ENCODE measurements around the gene PC. TPM values are rescaled to one million over a fixed set of nuclear protein-coding genes. Genes with fewer than 3 reads are reported as not detected.
A peak's percentile ranks its signal among the peaks of the same experiment; 100 is the strongest.

Gene PC
- total and polyA plus RNA-seq, 11 donors, result 2.6 to 22.4 (median 13.1) TPM

GRCh38 chr11:66877588-66878385 lies 80.4 kb downstream of the PC start:
- H3K9me3 ChIP-seq, result no peaks in the 10 kb centered on the region
- no peak for TF ChIP-seq CTCF (IDR thresholded peaks at IDR 0.05)
- no peak for TF ChIP-seq POLR2A (IDR thresholded peaks at IDR 0.05)
- H3K27me3 ChIP-seq, result no peaks in the 10 kb centered on the region
- H3K4me1 ChIP-seq, result peaks cover 0 to 17% (median 0%) of the 10 kb centered on the region in 12 donors
- ATAC-seq, result no peak
- no peaks in the 10 kb centered on the region for H3K36me3 ChIP-seq
- no peak for DNase-seq
- 72 to 86% (median 80%) methylated on average over 9 of the region's 9 CpGs for WGBS, 4 donors
- no peak overlapping the region for H3K4me3 ChIP-seq
- no peak overlapping the region for H3K27ac ChIP-seq
- intact Hi-C loops (cut with DNase I), result no loop called here

GRCh38 chr11:66875378-66875777 lies 82.8 kb downstream of the PC start:
- H3K4me3 ChIP-seq, result no peak overlapping the region
- TF ChIP-seq POLR2A (IDR thresholded peaks at IDR 0.05), result no peak
- TF ChIP-seq CTCF (IDR thresholded peaks at IDR 0.05), result no peak
- peaks cover 0 to 10% (median 0%) of the 10 kb centered on the region in 9 donors for H3K36me3 ChIP-seq
- peak in 1 of 5 donors; percentile 15 for DNase-seq
- no peaks in the 10 kb centered on the region for H3K9me3 ChIP-seq
- intact Hi-C loops (cut with DNase I), result no loop called here
- peaks cover 0 to 11% (median 0%) of the 10 kb centered on the region in 12 donors for H3K4me1 ChIP-seq
- no peak for ATAC-seq
- H3K27me3 ChIP-seq, result no peaks in the 10 kb centered on the region
- H3K27ac ChIP-seq, result no peak overlapping the region
- 87 to 90% (median 89%) methylated on average over 13 of the region's 13 CpGs for WGBS, 4 donors

GRCh38 chr11:66874232-66874631 lies 84.0 kb downstream of the PC start:
- 92 to 95% (median 92%) methylated on average over 6 of the region's 6 CpGs for WGBS, 4 donors
- Histone ChIP-seq H3K27me3 (no peaks in the 10 kb centered on the region), H3K27ac (no peak overlapping the region), H3K4me1 (peaks cover 0 to 6% (median 0%) of the 10 kb centered on the region in 12 donors), H3K9me3 (no peaks in the 10 kb centered on the region), H3K4me3 (no peak overlapping the region), H3K36me3 (peaks cover 0 to 21% (median 0%) of the 10 kb centered on the region in 9 donors)
- TF ChIP-seq POLR2A (IDR thresholded peaks at IDR 0.05) (no peak), CTCF (IDR thresholded peaks at IDR 0.05) (no peak)
- intact Hi-C loops (cut with DNase I), result no loop called here
- ATAC-seq (no peak), DNase-seq (peak in 1 of 5 donors; percentile 8)

GRCh38 chr11:66871521-66871901 lies 86.7 kb downstream of the PC start:
- ATAC-seq (no peak), DNase-seq (no peak)
- WGBS, 4 donors, result 96 to 98% (median 97%) methylated on average over 8 to 18 of the region's 18 CpGs
- TF ChIP-seq CTCF (IDR thresholded peaks at IDR 0.05), result no peak
- TF ChIP-seq POLR2A (IDR thresholded peaks at IDR 0.05), result no peak
- intact Hi-C loops (cut with DNase I), result no loop called here
- H3K36me3 ChIP-seq, result peaks cover 0 to 21% (median 0%) of the 10 kb centered on the region in 9 donors
- H3K4me1 ChIP-seq, result no peaks in the 10 kb centered on the region
- H3K4me3 ChIP-seq, result no peak overlapping the region
- no peaks in the 10 kb centered on the region for H3K27me3 ChIP-seq
- H3K27ac ChIP-seq, result no peak overlapping the region
- H3K9me3 ChIP-seq, result no peaks in the 10 kb centered on the region

Measured in heart left ventricle (tissue), 16 donors.